Psoas muscle (tissue), 8 donors: ENCODE measurements around the gene KAT7. TPM values are rescaled to one million over a fixed set of nuclear protein-coding genes. Genes with fewer than 3 reads are reported as not detected.
A peak's percentile ranks its signal among the peaks of the same experiment; 100 is the strongest.

Experiments used
- ATAC-seq, 4 donors: fragments of 200-7000 bp; cut with Tn5 transposase; one replicate each; pipeline ENCODE4 v1.9.1; 2020; ENCODE audit warnings: moderate library complexity in 3 of 4, mild to moderate bottlenecking in 2 of 4
- DNase-seq, 2 donors: peaks; one replicate each; pipeline ENCODE4 v3.0.0-alpha.2; 2020
- H3K27ac ChIP-seq: fragments of 200-600 bp; one replicate; pipeline ENCODE4 v1.8.0; 2022
- H3K27me3 ChIP-seq, 3 donors: fragments of 200-600 bp in 1 of 3; one replicate each; pipeline versions ENCODE4 v1.6.1 to v1.8.0; 2013 to 2022; ENCODE audit warnings: low read length in 2 of 3, mild to moderate bottlenecking in 2 of 3, moderate library complexity in 1 of 3; ENCODE audit not compliant: insufficient read depth in 3 of 3
- H3K36me3 ChIP-seq, 2 donors: fragments of 200-600 bp in 1 of 2; one replicate each; pipeline versions ENCODE4 v1.6.1 to v1.8.0; 2013 to 2022; ENCODE audit warnings: low read depth in 1 of 2, mild to moderate bottlenecking in 1 of 2, moderate library complexity in 1 of 2; ENCODE audit not compliant: insufficient read depth in 1 of 2
- H3K4me1 ChIP-seq: fragments of 200-600 bp; one replicate; pipeline ENCODE4 v1.8.0; 2022
- H3K4me3 ChIP-seq: fragments of 200-600 bp; one replicate; pipeline ENCODE4 v1.8.0; 2022; ENCODE audit warnings: mild to moderate bottlenecking
- H3K9me3 ChIP-seq: fragments of 200-600 bp; one replicate; pipeline ENCODE4 v1.8.0; 2022
- WGBS, 3 donors: extraction: QIAGEN DNeasy Blood & Tissue Kit; methylation state at CpG; one replicate each; pipeline versions ENCODE4 v1.1.6 to v1.1.7; 2013; 5-methylcytosine and 5-hydroxymethylcytosine counted together
- intact Hi-C, 2 donors: fragments of 100-400 bp; cut with DNase I; formaldehyde crosslinking; loops; one replicate each; pipeline versions ENCODE4 v1.11.0 to v1.14.2; 2022
- polyA plus RNA-seq, 3 donors: library from polyadenylated mRNA; stranded (reverse); fragments of 200-250 nt; gene quantifications; one replicate each; pipeline ENCODE4 v1.2.3, GENCODE V29; 2013
- total RNA-seq, 4 donors: library from RNA; stranded (reverse); fragmentation: NEBNext Ultra II Directional in 2 of 4; extraction: Animal tissue kit (Norgen Biotek cat#: 25700) in 2 of 4; gene quantifications; one replicate each; pipeline versions ENCODE4 v1.2.1 to v1.2.4, GENCODE V29; 2021 to 2023
- TF ChIP-seq, protein P1 (sequence below): fragments of 200-600 bp; IDR thresholded peaks from one replicate; pipeline ENCODE4 v1.8.0; 2022; ENCODE audit warnings: antibody characterized with exemption
- donor health status: healthy with polysubstance abuse.
- donor health status: DM: no; HTN: no; CAD: no; lungs with moderate emphysema.
- donor health status: Bipolar disorder and iron deficiency.
- donor health status: healthy.
- donor health status: DM: yes; HTN: yes; CAD: no.
- donor health status: DM: no; HTN: no; CAD: no.
- donor health status: DM: no; HTN: no; CAD: no.
- donor health status: DM: yes; HTN: yes; CAD: no.

Gene KAT7
- total and polyA plus RNA-seq, 7 donors: 15.4 to 60.7 (median 34.1) TPM

DNA sequence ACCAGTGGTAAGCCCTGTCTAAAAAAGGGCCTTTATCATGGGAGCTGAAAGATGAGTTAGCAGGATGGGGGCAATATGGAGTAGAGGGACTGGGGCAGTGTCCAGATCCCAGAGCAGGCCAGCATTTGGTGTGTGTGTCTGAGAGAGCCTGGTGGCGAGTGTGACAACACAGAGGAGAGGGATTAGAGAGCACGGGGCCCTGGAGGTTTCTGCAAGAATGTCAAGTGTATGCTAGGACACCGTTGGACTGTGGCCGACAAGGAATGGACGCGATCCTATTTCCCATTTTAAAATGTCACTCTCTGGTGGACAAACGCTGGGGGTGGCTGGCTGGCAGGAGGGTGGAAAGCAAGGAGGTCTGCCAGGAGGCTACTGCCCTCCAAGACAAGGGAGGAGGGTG is 47.0 kb downstream of the KAT7 start:
- 30 to 54% (median 35%) methylated on average over 7 of the region's 7 CpGs for WGBS, 3 donors
- peak; percentile 42 to 57 (median 47) for ATAC-seq
- intact Hi-C loops: no loop called here

DNA sequence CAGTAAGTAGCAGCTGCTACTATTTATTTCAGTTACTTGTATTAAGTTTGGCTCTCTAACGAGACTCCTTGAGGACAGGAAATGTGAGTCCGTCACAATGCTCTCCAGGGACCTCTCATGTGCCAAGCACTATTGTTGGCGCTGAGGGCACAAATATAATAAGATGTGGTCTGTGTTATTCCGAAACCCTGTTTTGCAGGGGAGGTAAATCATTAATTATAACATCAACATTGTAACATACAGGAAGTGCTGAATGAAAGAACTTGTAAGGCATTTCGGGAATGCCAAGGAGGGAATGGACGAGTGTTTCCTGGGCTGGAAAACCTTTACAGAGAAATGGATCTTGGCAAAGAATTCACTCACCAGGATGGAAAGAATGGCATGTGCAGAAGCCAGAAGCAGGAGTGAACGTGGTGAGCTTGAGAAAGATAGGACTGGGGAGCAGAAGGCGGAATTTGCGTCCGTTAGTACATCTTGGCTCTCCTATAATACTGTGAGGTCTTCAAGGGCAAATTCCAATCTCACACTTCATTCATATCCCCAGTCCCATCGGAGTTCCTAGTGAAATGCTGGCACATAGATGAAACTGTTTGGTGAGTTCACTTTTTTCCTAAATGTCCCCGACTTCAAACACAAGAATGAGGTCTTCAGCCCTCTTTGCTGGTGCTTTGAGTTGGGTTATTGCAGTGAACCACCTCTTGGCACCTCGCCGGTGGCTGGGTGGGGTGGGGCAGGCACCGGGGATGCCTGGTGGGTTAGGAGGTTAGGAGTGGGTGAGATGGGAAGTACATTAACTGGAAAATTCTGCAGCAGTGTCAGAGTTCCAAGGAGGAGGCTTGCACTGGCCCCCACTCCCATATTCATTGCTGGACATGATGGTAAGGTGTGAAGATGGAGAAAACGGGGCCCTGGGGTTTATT is 47.9 kb downstream of the KAT7 start:
- peak overlapping the region; percentile 11 for H3K4me3 ChIP-seq
- TF ChIP-seq, protein P1, sequence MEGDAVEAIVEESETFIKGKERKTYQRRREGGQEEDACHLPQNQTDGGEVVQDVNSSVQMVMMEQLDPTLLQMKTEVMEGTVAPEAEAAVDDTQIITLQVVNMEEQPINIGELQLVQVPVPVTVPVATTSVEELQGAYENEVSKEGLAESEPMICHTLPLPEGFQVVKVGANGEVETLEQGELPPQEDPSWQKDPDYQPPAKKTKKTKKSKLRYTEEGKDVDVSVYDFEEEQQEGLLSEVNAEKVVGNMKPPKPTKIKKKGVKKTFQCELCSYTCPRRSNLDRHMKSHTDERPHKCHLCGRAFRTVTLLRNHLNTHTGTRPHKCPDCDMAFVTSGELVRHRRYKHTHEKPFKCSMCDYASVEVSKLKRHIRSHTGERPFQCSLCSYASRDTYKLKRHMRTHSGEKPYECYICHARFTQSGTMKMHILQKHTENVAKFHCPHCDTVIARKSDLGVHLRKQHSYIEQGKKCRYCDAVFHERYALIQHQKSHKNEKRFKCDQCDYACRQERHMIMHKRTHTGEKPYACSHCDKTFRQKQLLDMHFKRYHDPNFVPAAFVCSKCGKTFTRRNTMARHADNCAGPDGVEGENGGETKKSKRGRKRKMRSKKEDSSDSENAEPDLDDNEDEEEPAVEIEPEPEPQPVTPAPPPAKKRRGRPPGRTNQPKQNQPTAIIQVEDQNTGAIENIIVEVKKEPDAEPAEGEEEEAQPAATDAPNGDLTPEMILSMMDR: no peak
- peak overlapping the region; percentile 67 for H3K27ac ChIP-seq
- H3K36me3 ChIP-seq: peaks cover 5 to 22% of the 10 kb centered on the region in 2 donors
- H3K4me1 ChIP-seq: peaks cover 30% of the 10 kb centered on the region
- intact Hi-C loops: no loop called here
- DNase-seq (no peak), ATAC-seq (peak; percentile 70 to 86 (median 76))
- H3K27me3 ChIP-seq: no peaks in the 10 kb centered on the region
- no peaks in the 10 kb centered on the region for H3K9me3 ChIP-seq
- 30 to 37% (median 35%) methylated on average over 16 of the region's 16 CpGs for WGBS, 3 donors

More for the DNA sequence above, 47.0 kb downstream of the KAT7 start:
- Histone ChIP-seq H3K9me3 (no peaks in the 10 kb centered on the region), H3K36me3 (peaks cover 5 to 22% of the 10 kb centered on the region in 2 donors), H3K27ac (peak overlapping the region; percentile 67), H3K4me3 (peak overlapping the region; percentile 11), H3K4me1 (peaks cover 33% of the 10 kb centered on the region), H3K27me3 (no peaks in the 10 kb centered on the region)
- TF ChIP-seq, protein P1: no peak
- no peak for DNase-seq

DNA sequence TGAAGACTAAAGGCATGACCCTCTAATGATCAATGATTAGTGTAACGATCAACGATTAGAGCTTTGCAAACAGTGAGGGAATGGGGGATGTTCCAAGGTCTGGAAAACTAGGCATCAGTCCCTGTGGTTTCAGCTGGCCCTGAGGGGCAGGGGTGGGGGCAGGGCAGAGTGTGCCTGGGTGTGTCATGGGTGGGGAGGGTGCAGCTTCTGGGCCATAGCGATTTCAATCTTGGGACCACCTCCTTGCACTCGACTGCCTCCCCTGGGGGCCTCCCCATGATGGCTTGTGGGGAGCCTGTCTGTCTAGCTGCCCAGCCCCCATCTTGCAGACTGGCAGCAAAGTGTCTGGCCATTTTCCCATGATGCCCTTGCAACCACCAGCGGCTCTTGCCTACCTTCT is 51.0 kb downstream of the KAT7 start:
- Histone ChIP-seq H3K27ac (no peak overlapping the region), H3K36me3 (peaks cover 2% of the 10 kb centered on the region in 2 donors), H3K27me3 (no peaks in the 10 kb centered on the region), H3K4me3 (no peak overlapping the region), H3K4me1 (peaks cover 34% of the 10 kb centered on the region), H3K9me3 (no peaks in the 10 kb centered on the region)
- WGBS, 3 donors: 59 to 63% (median 60%) methylated on average over 5 of the region's 5 CpGs
- ATAC-seq: no peak
- TF ChIP-seq, protein P1: no peak
- DNase-seq: no peak
- intact Hi-C loops: no loop called here

DNA sequence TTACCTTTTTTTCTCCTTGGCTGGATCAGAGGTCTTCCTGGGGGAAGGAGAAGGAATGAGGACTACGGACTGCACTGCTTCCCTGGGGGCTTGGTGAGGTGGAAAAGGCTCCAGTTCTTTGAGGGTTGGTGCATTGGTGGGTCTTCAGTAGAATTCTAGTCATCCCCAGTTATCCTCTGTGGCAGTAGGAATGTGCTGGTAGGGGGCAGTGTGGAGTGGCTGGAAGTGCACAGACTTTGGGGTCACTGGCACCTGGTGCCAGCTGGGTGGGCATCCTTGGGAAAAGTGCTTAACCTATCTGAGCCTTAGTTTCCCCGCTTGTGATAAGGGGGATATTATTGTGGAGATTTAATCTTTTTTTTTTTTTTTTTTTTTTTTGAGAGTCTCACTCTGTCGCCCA is 53.1 kb downstream of the KAT7 start:
- Histone ChIP-seq H3K27me3 (no peaks in the 10 kb centered on the region), H3K9me3 (no peaks in the 10 kb centered on the region), H3K4me3 (no peak overlapping the region), H3K27ac (no peak overlapping the region), H3K36me3 (no peaks in the 10 kb centered on the region), H3K4me1 (peaks cover 28% of the 10 kb centered on the region)
- DNase-seq (no peak), ATAC-seq (no peak)
- WGBS, 3 donors: 92 to 100% (median 99%) methylated on average over 2 to 3 of the region's 3 CpGs
- TF ChIP-seq, protein P1: no peak
- intact Hi-C loops: no loop called here
